Stimulated activated CD4-positive, alpha-beta T cell treated with anti-CD3 and anti-CD28 coated beads, Interleukin-4, amount 100 ng/mL, for 4 hours (primary cell): ENCODE measurements around the gene IER3.
A peak's percentile ranks its signal among the peaks of the same experiment; 100 is the strongest.
"Not testable (repeated sequence)": the region's sequence is repeated elsewhere in the genome, so short reads cannot be mapped to it uniquely, and the experiment has no call there.

Experiments used
- DNase-seq, 2 experiments: peaks; one replicate each; pipeline ENCODE4 v3.0.0-alpha.2; 2020

IER3 gene

DNA sequence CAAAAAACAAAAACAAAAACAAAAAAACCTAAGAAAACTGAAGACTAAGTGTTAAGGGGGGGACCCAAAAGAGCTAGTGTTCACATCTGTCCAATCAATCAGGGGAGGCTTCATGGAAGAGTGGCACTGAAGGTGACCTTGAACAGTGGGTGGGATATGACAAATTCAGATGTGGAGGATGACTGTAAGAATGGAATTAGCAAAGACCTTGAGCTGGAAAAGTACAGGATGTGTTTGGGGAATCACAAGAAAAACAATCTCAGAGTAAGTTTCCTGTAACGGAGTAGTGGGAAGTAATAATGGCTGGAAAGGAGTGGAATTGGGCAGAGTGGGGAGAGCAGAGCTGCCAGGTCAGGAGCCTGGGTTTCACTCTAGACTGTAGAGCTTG is 2.9 kb upstream of the IER3 start:
- no peak for DNase-seq

DNA sequence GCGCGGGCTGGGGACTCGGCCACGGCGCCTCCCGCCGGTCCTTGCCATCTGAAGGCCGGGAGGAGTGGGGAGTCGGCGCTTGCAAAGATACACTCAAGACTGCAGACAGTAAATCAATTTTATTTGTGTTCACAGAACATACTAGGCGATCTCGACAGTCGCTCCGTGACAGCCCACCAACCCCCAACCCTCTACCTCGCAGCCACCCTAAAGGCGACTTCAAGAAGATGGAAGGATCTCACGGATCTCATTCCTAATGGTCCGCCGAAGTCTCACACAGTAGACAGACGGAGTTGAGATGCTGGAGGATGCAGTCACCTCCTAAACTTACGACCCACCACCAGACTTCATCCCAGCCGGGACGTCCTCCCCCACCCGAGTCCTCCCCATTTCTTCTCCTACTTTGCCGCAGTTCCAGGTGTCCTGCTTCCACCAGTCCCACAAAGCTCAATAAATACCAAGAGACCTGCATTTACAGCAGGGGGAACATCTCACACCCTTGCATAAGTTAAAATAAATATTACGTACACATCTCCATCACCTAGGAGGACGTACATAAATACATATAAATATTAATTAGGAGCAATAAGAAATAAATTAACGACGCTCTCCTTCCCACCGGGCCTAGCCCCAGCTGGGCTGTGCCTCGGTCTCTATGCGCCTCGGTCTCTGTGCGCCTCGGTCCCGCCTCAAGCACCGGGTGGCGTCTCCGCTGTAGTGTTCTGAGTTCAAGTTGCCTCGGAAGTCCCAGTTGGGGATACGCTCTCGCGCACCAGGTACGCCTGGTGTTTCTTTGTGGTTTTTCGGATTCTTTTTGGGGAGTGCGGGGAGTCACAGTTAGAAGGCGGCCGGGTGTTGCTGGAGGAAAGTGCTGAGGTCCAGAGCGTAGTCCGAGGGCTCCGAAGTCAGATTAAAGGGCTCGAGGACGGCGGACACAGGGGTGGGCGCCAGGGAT is 971 bp downstream of the IER3 start:
- peak; percentile 38 to 49 for DNase-seq

DNA sequence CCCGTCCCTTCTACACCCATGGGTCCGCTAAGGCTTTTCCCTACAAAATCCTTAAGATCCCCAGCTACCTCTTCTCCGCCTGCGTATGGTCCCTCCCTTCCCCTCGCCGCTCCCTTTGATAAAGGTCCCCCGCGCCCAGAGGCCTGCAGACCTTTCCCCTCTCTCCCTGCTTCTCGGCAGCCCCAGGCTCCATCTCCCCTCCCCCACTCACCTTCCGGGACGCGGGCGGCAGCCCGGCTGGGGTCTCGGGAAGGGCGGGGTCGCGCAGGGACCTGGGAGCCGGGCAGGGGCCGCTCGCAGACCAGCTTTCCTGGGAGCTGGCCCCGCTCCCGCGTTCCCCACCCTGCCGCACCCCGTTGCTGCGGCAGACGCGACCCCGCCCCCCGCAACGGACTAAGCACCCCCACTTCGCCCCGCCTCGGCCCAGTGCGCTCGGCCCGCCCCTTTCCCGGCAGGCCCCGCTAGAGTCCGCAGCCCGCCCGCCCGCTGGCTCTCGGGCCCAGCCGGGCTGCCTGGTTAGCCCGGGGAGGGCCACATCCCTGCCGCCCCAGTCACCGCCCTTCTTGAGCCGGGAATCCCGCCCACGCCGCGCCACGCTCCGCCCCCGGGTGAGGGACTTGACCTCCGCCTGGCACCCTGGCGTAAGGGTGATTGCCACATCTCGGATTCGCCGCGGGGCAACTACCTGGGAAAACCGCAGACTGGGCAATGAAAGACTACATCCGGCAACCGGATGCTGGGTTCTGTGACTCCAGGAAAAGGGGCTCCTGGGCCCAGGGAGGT is 1.8 kb downstream of the IER3 start, which contains the start of gene FLOT1:
Gene FLOT1 (minus strand): TSS at position 372 of the 783 bp plus-strand sequence. CDS start 498 bp downstream, outside the sequence.
- peak; percentile 93 to 95 for DNase-seq

DNA sequence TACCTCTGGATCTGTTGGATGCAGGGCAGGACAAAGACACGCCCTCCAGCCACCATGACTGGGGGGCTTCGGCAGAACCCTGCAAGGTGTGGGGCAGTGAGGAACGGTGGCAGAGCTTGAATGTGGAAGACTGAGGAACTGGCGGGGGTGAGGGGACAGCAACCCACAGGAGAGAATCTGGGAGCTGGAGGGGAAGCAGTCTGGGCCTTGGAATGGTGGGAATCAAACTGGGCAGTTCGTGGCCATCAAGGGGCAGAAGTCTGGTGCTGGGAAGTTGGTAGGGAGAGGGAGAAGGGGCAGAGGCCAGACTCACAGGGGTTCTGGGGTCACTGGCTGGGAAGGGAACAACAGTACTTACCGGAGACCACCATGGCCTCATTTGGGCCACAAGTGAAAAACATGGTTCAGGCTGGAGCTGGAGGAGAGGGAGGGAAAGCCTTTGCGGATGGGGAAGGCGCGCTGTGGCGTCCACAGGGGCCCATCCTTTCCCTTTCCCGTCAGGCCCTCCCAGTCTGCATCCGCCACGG is 2.5 kb downstream of the IER3 start:
- DNase-seq, result peak in 1 of 2 experiments; percentile 60

DNA sequence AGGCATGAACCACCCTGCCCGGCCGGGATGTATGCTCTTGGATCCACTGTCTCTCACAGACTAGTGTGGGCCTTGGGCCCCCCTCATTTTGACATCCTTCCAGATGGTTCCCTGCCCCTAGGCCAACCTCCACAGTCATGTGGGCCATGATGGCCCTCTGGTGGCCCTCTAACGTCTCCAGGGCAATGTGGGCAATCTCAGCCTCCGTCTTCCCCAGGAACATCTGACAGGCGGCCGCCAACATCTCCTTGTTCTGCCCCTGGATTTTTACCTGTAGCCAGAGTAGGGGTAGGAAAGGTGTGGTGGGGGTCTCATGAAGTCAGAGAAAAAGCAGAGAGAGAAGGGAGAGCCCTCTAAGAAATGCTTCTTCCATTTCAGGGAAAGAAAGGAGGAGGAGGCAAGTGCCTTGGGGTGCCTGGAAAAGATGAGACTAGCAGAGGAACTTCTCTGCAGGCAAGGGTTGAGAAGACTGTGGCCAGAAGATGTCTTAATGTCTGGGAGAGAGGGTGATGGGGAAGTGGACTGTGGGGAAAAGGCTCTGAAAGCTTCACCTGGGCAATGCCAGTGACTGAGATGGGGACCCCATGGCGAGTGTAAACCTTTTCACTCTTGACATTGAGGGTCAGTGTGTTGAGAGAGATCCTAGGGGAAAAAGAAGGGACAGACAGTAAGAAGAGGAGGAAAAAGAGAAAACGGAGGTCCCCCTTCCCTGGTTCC is 3.1 kb downstream of the IER3 start:
- DNase-seq, result peak; percentile 45 to 48

DNA sequence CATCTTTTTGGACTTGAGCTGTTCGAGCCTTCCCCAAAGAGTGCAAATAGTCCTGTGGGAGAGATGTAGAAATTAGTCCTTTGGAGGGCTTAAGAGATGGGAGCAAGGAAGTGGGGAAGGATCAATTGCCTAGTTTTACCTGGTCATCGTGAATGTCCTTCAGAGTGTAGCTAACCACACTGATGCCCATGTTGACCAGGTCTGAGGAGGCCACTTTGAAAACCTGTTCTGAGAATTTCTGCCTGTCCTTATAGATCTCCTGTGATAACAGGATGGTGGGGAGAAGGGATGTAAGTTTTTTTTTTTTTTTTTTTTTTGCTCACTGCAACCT is 3.8 kb downstream of the IER3 start:
- DNase-seq, result no peak

DNA sequence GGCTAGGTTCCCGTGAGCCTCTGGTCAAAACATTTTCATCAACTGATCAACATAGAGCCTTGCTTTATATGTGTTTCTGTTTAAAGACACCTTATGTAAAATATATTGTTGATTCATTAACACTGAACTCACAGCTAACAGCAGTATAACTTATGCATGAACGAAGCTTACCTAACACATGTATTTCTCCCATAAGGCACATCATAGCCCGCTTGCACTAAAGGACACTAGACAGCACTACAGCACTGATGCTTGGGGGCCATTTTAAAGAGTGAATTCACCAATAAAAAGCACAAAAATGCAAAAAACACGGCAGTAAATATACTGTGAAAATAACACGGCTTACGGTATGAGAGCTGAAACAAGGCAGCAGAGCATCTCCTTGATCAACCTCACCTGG is 5.8 kb downstream of the IER3 start:
- DNase-seq, result no peak

DNA sequence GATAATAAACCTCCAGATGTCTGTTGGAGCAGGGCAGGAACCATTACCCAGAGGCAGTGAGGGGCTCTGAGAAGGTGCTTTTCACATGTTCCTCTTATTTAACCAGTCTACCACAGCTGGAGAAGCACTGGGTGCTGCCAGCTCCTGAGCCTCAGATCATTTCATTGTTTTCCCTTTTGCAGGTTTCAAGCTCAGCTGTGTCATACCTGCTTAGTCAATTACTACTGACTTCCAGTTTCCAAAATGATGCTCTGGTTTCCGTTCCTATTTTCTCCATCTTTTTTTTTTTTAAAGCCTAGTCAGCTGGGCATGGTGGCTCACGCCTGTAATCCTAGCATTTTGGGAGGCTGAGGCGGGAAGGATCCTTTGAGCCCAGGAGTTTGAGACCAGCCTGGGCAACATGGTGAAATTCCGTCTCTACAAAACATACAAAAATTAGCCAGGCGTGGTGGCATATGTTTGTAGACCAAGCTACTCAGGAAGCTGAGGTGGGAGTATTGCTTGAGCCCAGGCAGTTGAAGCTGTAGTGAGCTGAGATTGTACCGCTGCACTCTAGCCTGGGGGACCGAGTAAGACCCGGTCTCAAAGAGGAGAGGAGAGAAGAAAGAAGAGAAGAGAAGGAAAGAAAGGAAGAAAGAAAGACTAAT is 8.6 kb downstream of the IER3 start:
- no peak for DNase-seq

DNA sequence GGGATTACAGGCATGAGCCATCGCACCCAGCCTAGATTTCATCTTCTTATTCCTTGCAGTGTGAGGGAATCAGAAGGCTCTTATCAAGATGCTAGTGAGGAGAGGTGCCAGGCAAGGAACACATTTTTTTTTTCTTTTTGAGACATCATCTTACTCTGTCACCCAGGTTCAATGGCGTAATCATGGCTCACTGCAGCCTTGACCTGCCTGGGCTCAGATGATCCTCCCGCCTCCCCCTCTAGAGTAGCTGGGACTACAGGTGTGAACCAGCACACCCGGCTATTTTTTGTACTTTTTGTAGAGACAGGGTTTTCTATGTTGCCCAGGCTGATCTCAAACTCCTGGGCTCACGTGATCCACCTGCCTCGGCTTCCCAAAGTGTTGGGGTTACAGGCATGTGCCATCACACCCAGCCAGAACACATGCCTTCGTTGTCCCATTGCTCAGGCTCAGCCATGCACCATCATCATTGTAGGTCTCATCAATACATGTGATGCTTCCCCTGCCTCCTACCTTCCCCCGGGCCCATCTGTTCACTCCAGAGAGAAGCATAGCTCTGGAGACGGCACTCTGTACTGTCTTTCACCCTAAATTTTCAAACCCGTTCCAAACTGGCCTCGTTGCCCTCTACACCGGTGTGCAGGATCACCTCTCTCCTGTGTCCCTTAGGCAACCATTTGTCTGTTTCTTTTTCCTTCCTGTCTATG is 12.0 kb downstream of the IER3 start:
- DNase-seq, result no peak

DNA sequence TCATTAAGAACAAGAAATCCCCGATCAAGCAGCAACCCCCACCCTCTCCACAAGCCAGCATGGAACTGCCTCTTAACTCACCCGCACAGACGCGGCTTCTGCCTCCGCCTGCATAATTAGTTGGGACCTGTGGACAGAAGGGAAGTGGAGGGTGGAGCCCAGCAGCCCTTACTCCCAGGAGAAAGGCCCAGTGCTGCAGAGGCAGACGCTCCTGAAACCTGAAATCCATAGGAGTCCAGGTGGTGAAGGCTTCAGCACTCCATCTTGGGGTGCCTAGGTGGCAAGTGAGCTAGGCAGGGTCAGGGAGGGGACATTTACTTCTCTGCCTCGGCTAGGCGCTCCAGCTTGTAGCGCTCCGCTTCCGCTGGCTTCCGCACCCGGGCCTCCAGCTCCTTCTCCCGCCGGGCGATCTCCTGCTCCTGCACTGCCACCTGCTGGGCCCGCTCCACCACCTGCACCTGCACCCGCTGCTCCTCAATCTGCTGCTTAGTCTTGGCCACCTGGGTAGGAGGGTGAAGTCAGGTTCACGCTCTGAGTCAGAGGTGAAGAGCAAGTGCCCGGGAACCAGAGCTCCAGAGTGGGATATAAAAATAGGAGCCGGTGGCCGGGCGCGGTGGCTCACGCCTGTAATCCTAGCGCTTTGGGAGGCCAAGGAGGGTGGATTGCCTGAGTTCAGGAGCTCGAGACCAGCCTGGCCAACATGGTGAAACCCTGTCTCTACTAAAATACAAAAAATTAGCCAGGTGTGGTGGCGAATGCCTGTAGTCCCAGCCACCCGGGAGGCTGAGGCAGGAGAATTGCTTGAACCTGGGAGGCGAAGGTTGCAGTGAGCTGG is 13.5 kb downstream of the IER3 start:
- peak; percentile 83 to 85 for DNase-seq

DNA sequence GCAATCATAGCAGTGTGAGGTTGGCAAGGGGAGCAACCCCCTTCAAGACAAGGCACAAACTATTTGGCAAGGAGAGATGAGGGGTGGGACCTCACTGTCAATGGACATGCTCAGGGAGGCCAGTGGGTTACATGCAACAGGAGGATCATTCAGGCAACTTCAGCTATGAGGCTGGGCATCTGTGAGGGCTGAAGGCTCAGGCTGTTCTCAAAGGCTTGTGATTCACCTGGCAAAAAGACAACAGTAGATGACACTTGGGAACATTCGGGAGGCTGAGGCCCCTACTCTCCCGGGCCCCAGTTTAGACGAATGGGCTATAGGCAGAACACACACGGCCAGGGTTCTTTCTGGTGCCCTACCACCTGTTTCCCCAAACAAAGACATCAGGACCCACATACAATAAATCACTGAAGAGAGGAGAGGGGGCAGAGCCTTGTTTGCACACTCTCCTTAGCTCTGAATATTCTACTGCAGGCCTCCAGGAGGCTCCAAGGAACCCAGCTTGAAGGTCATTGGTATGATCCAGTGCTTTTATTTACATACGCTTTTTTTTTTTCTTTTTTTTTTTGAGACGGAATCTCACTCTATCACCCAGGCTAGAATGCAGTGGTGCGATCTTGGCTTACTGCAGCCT is 16.3 kb downstream of the IER3 start:
- no peak for DNase-seq

DNA sequence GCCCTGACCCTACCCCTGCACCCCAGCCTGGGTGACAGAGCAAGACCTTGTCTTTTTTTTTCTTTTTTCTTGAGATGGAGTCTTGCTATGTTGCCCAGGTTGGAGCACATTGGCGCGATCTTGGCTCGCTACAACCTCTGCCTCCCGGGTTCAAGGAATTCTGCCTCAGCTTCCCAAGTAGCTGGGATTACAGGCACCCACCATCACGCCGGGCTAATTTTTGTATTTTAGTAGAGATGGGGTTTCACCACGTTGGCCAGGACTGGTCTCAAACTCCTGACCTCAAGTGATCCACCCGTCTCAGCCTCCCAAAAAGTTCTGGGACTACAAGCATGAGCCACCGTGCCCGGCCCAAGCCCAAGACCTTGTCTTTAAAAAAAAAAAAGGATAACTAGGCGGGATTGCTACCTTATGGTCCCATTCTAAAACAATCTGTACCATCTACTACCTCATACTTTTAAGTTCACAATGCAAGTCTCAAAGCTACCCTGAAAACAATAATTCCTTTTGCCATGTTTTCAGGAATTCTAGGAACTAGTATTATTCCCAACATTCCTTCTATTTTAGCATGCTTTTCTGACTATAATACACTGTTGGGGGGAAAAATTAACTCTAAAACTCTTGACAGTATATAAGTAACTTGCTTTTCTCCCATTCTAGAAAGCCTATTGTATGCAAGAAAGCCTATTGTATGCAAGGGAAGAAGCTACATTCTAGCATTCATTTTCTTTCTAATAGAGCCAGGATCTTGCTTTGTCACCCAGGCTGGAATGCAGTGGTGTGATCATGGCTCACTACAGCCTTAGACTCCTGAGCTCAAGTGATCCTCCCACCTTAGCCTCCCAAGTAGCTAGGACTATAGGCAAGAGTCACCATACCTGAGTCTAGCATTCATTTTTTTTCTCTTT is 17.6 kb downstream of the IER3 start:
- DNase-seq, result no peak

DNA sequence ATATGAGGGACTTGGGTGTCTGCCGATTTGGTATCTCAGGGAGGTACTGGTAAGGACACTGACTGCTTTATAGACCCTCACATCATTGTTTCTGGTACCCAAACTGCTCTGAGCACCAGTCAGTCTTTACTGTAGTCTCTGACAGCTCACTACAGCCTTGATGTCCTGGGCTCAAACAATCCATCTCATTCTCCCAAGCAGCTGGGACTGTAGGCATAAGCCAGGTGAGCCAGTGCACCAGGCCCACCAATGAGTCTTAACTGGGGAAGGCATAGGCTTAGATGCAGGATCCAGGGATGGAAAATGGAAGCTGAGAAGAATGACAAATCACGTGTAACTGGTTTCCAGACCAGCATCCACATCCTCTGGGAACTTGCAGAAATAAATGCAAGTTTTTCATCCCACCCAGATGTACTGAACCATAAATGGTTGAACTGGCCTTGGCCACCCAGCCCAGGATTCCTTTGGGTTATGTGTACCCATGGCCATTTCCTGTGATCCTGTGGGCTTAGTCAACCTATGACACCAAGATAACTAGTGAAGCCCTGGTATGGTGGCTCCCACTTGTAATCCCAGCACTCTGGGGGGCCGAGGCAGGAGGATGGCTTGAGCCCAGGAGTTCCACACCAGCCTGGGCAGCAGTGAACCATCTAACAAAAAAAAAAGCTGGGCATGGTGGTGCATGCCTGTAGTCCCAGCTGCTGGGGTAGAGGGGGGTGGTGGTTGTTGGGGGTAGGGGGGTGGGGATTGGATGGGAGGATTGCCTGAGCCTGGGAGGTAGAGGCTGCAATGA is 18.4 kb downstream of the IER3 start:
- DNase-seq, result no peak

DNA sequence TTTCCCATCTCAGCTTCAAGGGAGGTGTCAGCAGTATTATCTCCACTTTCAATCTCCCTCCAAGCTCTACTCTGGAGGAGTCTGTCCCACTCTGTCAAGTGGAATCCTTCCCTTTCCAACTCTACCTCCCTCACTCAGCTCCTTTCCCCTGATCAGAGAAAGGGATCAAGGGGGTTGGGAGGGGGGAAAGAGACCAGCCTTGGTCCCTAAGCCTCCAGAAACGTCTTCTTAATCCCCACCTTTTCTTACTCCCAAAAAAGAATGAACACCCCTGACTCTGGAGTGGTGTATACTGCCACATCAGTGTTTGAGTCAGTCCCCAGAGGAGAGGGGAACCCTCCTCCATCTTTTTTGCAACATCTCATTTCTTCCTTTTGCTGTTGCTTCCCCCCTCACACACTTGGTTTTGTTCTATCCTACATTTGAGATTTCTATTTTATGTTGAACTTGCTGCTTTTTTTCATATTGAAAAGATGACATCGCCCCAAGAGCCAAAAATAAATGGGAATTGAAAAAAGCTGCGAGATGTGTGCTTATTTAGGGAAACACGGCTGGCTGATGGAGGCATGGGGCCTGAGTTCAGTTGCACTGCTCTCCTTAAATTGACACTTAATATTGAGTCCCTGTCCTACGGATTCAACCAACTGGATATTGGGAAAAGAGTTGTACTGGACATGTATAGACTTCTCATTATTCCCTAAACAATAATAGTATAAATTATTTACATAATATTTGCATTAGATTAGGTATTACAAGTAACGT is 19.3 kb downstream of the IER3 start:
- DNase-seq, result no peak

DNA sequence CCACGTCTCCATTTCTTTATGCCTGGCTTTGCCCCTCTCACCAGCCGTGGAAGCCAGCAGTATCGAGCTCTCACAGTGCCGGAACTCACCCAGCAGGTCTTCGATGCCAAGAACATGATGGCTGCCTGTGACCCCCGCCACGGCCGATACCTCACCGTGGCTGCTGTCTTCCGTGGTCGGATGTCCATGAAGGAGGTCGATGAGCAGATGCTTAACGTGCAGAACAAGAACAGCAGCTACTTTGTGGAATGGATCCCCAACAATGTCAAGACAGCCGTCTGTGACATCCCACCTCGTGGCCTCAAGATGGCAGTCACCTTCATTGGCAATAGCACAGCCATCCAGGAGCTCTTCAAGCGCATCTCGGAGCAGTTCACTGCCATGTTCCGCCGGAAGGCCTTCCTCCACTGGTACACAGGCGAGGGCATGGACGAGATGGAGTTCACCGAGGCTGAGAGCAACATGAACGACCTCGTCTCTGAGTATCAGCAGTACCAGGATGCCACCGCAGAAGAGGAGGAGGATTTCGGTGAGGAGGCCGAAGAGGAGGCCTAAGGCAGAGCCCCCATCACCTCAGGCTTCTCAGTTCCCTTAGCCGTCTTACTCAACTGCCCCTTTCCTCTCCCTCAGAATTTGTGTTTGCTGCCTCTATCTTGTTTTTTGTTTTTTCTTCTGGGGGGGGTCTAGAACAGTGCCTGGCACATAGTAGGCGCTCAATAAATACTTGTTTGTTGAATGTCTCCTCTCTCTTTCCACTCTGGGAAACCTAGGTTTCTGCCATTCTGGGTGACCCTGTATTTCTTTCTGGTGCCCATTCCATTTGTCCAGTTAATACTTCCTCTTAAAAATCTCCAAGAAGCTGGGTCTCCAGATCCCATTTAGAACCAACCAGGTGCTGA is 20.3 kb downstream of the IER3 start:
- not testable (repeated sequence) for DNase-seq

DNA sequence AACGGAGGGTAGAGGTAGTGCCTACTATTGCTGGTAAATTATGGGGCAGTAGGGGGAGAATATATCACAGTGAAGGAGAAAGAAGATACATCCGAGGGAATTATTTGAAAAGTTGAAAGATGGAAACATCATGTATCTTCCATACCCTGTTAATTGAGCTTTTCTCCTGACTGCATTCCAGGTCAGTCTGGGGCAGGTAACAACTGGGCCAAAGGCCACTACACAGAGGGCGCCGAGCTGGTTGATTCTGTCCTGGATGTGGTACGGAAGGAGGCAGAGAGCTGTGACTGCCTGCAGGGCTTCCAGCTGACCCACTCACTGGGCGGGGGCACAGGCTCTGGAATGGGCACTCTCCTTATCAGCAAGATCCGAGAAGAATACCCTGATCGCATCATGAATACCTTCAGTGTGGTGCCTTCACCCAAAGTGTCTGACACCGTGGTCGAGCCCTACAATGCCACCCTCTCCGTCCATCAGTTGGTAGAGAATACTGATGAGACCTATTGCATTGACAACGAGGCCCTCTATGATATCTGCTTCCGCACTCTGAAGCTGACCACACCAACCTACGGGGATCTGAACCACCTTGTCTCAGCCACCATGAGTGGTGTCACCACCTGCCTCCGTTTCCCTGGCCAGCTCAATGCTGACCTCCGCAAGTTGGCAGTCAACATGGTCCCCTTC is 21.0 kb downstream of the IER3 start:
- DNase-seq, result not testable (repeated sequence)
